Trophoblast cell (in vitro differentiated cells and primary cell): Measurements from ENCODE around the gene TRAPPC2.
A peak's percentile ranks its signal among the peaks of the same experiment; 100 is the strongest.

Source experiments
- DNase-seq, 2 donors: peaks; one replicate each; pipeline ENCODE4 v3.0.0-alpha.2; 2016
- H2AFZ ChIP-seq: 2 replicates; pipeline ENCODE4 v1.6.1; 2013; ENCODE audit warnings: low read length, moderate library complexity, mild to moderate bottlenecking; ENCODE audit not compliant: insufficient read depth, poor library complexity
- H2AK5ac ChIP-seq: 2 replicates; pipeline ENCODE4 v1.6.1; 2013; ENCODE audit warnings: mild to moderate bottlenecking, low read length
- H2BK120ac ChIP-seq: 2 replicates; pipeline ENCODE4 v1.6.1; 2013; ENCODE audit warnings: low read length, mild to moderate bottlenecking, moderate library complexity; ENCODE audit not compliant: insufficient read depth, poor library complexity
- H2BK12ac ChIP-seq: 2 replicates; pipeline ENCODE4 v1.6.1; 2013; ENCODE audit warnings: mild to moderate bottlenecking, low read length, moderate library complexity
- H2BK5ac ChIP-seq: 2 replicates; pipeline ENCODE4 v1.6.1; 2013; ENCODE audit warnings: low read length, low read depth, moderate library complexity, mild to moderate bottlenecking; ENCODE audit not compliant: poor library complexity
- H3K14ac ChIP-seq: 2 replicates; pipeline ENCODE4 v1.6.1; 2013; ENCODE audit warnings: mild to moderate bottlenecking, low read length
- H3K18ac ChIP-seq: 2 replicates; pipeline ENCODE4 v1.6.1; 2013; ENCODE audit warnings: mild to moderate bottlenecking, low read length
- H3K23ac ChIP-seq: 2 replicates; pipeline ENCODE4 v1.6.1; 2013; ENCODE audit warnings: low read length
- H3K27ac ChIP-seq: 2 replicates; pipeline ENCODE4 v1.5.1; 2013; ENCODE audit warnings: low read depth, mild to moderate bottlenecking, inconsistent platforms, low read length, moderate library complexity
- H3K27me3 ChIP-seq: 2 replicates; pipeline ENCODE4 v1.6.1; 2013; ENCODE audit warnings: inconsistent platforms, mild to moderate bottlenecking, low read length, moderate library complexity; ENCODE audit not compliant: insufficient read depth
- H3K36me3 ChIP-seq, 2 experiments: 1 replicate in 1 of 2; 2 replicates in 1 of 2; pipeline ENCODE4 v1.6.1; 2013; ENCODE audit warnings: low read length in 2 of 2, mild to moderate bottlenecking in 2 of 2, moderate library complexity in 1 of 2; ENCODE audit not compliant: insufficient read depth in 2 of 2, control insufficient read depth in 1 of 2
- H3K4ac ChIP-seq: 2 replicates; pipeline ENCODE4 v1.6.1; 2013; ENCODE audit warnings: low read depth, mild to moderate bottlenecking, low read length, moderate library complexity
- H3K4me1 ChIP-seq, 2 experiments: 1 replicate in 1 of 2; 2 replicates in 1 of 2; pipeline ENCODE4 v1.6.1; 2013; ENCODE audit warnings: low read length in 2 of 2, mild to moderate bottlenecking in 2 of 2, moderate library complexity in 1 of 2; ENCODE audit not compliant: insufficient read depth in 2 of 2, control insufficient read depth in 1 of 2
- H3K4me2 ChIP-seq: 2 replicates; pipeline ENCODE4 v1.6.1; 2013; ENCODE audit warnings: inconsistent platforms, mild to moderate bottlenecking, low read length, moderate library complexity
- H3K4me3 ChIP-seq: 2 replicates; pipeline ENCODE4 v1.5.1; 2013; ENCODE audit warnings: mild to moderate bottlenecking, low read depth, low read length, inconsistent platforms
- H3K79me1 ChIP-seq: one replicate; pipeline ENCODE4 v1.6.1; 2013; ENCODE audit warnings: low read length
- H3K79me2 ChIP-seq: 2 replicates; pipeline ENCODE4 v1.6.1; 2013; ENCODE audit warnings: low read length, mild to moderate bottlenecking; ENCODE audit not compliant: control insufficient read depth, insufficient read depth, poor library complexity
- H3K9ac ChIP-seq: 2 replicates; pipeline ENCODE4 v1.6.1; 2013; ENCODE audit warnings: mild to moderate bottlenecking, low read length
- H3K9me3 ChIP-seq: 2 replicates; pipeline ENCODE4 v1.6.1; 2013; ENCODE audit warnings: low read depth, mild to moderate bottlenecking, control low read depth, inconsistent platforms, low read length; ENCODE audit not compliant: insufficient read depth
- H4K12ac ChIP-seq: 2 replicates; pipeline ENCODE4 v1.6.1; 2013; ENCODE audit warnings: low read depth, mild to moderate bottlenecking, low read length, moderate library complexity
- H4K8ac ChIP-seq: 2 replicates; pipeline ENCODE4 v1.6.1; 2013; ENCODE audit warnings: low read depth, mild to moderate bottlenecking, low read length, moderate library complexity
- H4K91ac ChIP-seq: one replicate; pipeline ENCODE4 v1.6.1; 2013; ENCODE audit warnings: low read depth, mild to moderate bottlenecking, low read length, moderate library complexity
- WGBS: extraction: QIAGEN DNeasy Blood & Tissue Kit; methylation state at CpG from one replicate; pipeline ENCODE4 v1.1.7; 2013; ENCODE audit warnings: missing lambda C conversion rate; ENCODE audit not compliant: insufficient read length, insufficient coverage; ENCODE audit errors: extremely low coverage; 5-methylcytosine and 5-hydroxymethylcytosine counted together

TRAPPC2 gene

GRCh38 chrX:13719192-13719856 is 15.1 kb downstream of the TRAPPC2 start:
- Histone ChIP-seq H2AK5ac (no peak overlapping the region), H3K18ac (no peak overlapping the region), H4K91ac (no peak overlapping the region), H3K79me2 (no peaks in the 10 kb centered on the region), H3K23ac (no peak overlapping the region), H3K9me3 (no peaks in the 10 kb centered on the region), H3K4me3 (no peak overlapping the region), H3K9ac (no peak overlapping the region), H4K8ac (no peak overlapping the region), H4K12ac (no peak overlapping the region), H3K14ac (no peak overlapping the region), H3K4ac (no peak overlapping the region), H3K27me3 (no peaks in the 10 kb centered on the region), H3K4me1 (peaks cover 0 to 4% of the 10 kb centered on the region in 2 experiments), H2AFZ (no peak overlapping the region), H3K36me3 (peaks cover 2 to 12% of the 10 kb centered on the region in 2 experiments), H2BK5ac (no peak overlapping the region), H3K79me1 (peaks cover 2% of the 10 kb centered on the region), H3K27ac (peak overlapping the region; percentile 3), H2BK120ac (no peak overlapping the region), H2BK12ac (no peak overlapping the region), H3K4me2 (no peak overlapping the region)
- DNase-seq, result peak; percentile 52 to 80
- WGBS, result no CpG with 5 or more reads among the region's 3 CpGs

- no peak overlapping the region for H3K4me2 ChIP-seq
- H3K27me3 ChIP-seq, result no peaks in the 10 kb centered on the region
- no peak overlapping the region for H3K4ac ChIP-seq
- H3K9me3 ChIP-seq, result no peaks in the 10 kb centered on the region
- H3K18ac ChIP-seq, result no peak overlapping the region
- H2AFZ ChIP-seq, result no peak overlapping the region
- H3K36me3 ChIP-seq, result peaks cover 2 to 11% of the 10 kb centered on the region in 2 experiments
- no peak overlapping the region for H2BK120ac ChIP-seq
- DNase-seq, result no peak
- H4K91ac ChIP-seq, result peak overlapping the region; percentile 28
- H3K14ac ChIP-seq, result no peak overlapping the region
- no peak overlapping the region for H4K12ac ChIP-seq
- H3K4me3 ChIP-seq, result no peak overlapping the region
- no peak overlapping the region for H3K23ac ChIP-seq
- WGBS, result no CpG with 5 or more reads among the region's 7 CpGs
- peaks cover 0 to 4% of the 10 kb centered on the region in 2 experiments for H3K4me1 ChIP-seq
- H2AK5ac ChIP-seq, result no peak overlapping the region
- H3K27ac ChIP-seq, result peak overlapping the region; percentile 38
- peak overlapping the region; percentile 12 for H2BK5ac ChIP-seq
- H4K8ac ChIP-seq, result no peak overlapping the region
- no peak overlapping the region for H3K9ac ChIP-seq
- no peak overlapping the region for H2BK12ac ChIP-seq
- no peaks in the 10 kb centered on the region for H3K79me2 ChIP-seq
- peaks cover 2% of the 10 kb centered on the region for H3K79me1 ChIP-seq
Observed at GRCh38 chrX:13717700-13718472, 16.5 kb downstream of the TRAPPC2 start.

- Histone ChIP-seq H3K36me3 (peaks cover 2 to 11% of the 10 kb centered on the region in 2 experiments), H3K79me2 (no peaks in the 10 kb centered on the region), H4K8ac (no peak overlapping the region), H3K18ac (no peak overlapping the region), H2BK5ac (no peak overlapping the region), H2BK12ac (no peak overlapping the region), H2AFZ (no peak overlapping the region), H3K23ac (no peak overlapping the region), H2AK5ac (no peak overlapping the region), H3K4ac (no peak overlapping the region), H3K27me3 (no peaks in the 10 kb centered on the region), H3K4me3 (no peak overlapping the region), H3K79me1 (peaks cover 2% of the 10 kb centered on the region), H3K9ac (no peak overlapping the region), H4K12ac (peak overlapping the region; percentile 2), H3K4me1 (peaks cover 0 to 4% of the 10 kb centered on the region in 2 experiments), H2BK120ac (no peak overlapping the region), H3K9me3 (no peaks in the 10 kb centered on the region), H3K4me2 (no peak overlapping the region), H4K91ac (peak overlapping the region; percentile 19), H3K27ac (no peak overlapping the region), H3K14ac (no peak overlapping the region)
- no peak for DNase-seq
- no CpG with 5 or more reads among the region's 6 CpGs for WGBS
Observed at GRCh38 chrX:13716905-13717304, 17.5 kb downstream of the TRAPPC2 start.

- no peak overlapping the region for H3K4ac ChIP-seq
- no peak overlapping the region for H3K27ac ChIP-seq
- no peak overlapping the region for H3K23ac ChIP-seq
- no peaks in the 10 kb centered on the region for H3K79me2 ChIP-seq
- no peak overlapping the region for H2BK12ac ChIP-seq
- H4K8ac ChIP-seq, result no peak overlapping the region
- H3K9ac ChIP-seq, result no peak overlapping the region
- H3K27me3 ChIP-seq, result no peaks in the 10 kb centered on the region
- H3K4me3 ChIP-seq, result no peak overlapping the region
- peaks cover 0 to 4% of the 10 kb centered on the region in 2 experiments for H3K4me1 ChIP-seq
- no peak for DNase-seq
- H3K36me3 ChIP-seq, result peaks cover 3 to 15% of the 10 kb centered on the region in 2 experiments
- no peak overlapping the region for H3K18ac ChIP-seq
- WGBS, result no CpG with 5 or more reads among the region's 9 CpGs
- H4K91ac ChIP-seq, result no peak overlapping the region
- no peak overlapping the region for H2AK5ac ChIP-seq
- H2AFZ ChIP-seq, result no peak overlapping the region
- H2BK5ac ChIP-seq, result no peak overlapping the region
- no peaks in the 10 kb centered on the region for H3K9me3 ChIP-seq
- H4K12ac ChIP-seq, result no peak overlapping the region
- no peak overlapping the region for H3K4me2 ChIP-seq
- H2BK120ac ChIP-seq, result no peak overlapping the region
- H3K79me1 ChIP-seq, result peaks cover 2% of the 10 kb centered on the region
- no peak overlapping the region for H3K14ac ChIP-seq
Observed at GRCh38 chrX:13716455-13716854, 18.0 kb downstream of the TRAPPC2 start.
